GM18498 (cell line): Measurements from ENCODE around the gene BCKDHB.
A peak's percentile ranks its signal among the peaks of the same experiment; 100 is the strongest.
"Not testable (repeated sequence)": the region's sequence is repeated elsewhere in the genome, so short reads cannot be mapped to it uniquely, and the experiment has no call there.

Source experiments
- ATAC-seq: cut with Tn5 transposase; IDR thresholded peaks from one replicate; pipeline ENCODE4 v1.9.1; 2021; ENCODE audit warnings: mild to moderate bottlenecking, moderate library complexity; ENCODE audit not compliant: unreplicated experiment

The BCKDHB gene

DNA sequence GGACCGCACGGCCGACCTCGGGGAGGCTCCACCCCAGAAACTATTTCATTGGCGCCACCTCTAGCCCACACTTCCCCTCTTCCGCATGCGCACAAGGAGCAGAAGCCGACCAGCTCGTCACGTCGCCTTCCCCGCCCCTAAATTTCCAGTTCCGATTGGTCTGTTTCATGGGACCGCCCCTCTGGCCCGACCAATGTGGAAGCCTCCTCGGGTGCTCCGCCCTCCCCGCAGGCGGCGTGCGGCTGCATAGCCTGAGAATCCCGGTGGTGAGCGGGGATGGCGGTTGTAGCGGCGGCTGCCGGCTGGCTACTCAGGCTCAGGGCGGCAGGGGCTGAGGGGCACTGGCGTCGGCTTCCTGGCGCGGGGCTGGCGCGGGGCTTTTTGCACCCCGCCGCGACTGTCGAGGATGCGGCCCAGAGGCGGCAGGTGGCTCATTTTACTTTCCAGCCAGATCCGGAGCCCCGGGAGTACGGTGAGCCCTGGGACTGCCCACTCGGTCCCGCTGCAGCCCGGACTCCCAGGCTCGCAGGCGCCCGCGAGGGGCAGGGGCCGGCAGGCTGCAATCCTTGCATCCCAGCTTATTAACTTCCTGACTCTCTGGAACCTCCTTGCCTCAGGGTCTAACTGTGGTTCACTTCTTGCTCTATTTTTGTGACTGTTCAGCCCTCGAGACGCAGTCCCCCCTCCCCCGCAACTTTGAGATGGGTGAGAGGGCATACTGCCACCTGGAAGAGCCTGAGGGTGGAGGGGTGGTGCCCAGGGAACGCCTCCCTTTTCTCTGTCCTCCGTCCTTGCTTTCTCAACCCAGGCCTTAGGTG is at the start of gene BCKDHB:
Gene BCKDHB, plus strand, starts transcription at position 254 of the 818 bp plus-strand sequence. Its CDS starts 23 bp downstream, at position 277.
- peak; percentile 99 for ATAC-seq

GRCh38 chr6:80060774-80061173 is 45.7 kb upstream of the BCKDHB start:
- ATAC-seq = no peak

DNA sequence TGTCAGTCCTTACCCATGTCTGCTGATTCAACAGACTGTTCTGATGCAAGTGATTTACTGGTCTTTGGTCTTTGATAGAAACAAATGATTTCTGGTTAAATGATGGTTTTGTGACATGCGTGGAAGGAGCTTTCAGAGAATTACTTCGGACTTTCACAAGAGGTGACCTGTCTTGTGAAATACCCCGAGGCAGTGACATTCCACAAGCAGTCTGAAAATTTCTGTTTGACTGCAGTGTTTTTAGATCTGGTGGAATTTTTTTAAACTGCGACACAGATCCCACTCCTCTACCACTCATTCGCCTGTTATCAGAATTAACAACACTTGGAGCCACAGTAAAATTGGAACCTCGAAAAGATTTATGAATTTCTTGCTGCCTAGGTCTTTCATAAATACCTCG is 38.3 kb upstream of the BCKDHB start:
- not testable (repeated sequence) for ATAC-seq

DNA sequence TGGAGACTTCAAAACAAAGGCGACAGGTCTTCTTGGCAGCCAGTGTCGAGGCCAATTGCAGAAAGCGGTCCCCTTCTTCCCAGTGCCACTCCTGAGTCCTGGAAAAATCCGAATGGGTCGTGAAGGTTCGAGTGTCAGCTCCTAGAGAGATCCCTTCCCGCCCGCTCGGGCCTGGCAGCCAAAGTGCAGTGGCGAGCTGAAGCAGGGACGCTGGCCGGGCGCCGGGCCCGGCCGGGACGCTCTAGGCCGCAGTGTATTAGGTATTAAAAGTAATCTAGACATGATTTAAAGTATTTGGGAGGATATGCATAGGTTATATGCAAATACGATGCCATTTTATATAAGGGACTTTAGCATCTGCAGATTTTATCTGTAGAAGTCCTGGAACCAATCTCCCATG is 36.0 kb upstream of the BCKDHB start:
- not testable (repeated sequence) for ATAC-seq

GRCh38 chr6:80077067-80077466 is 29.4 kb upstream of the BCKDHB start:
- ATAC-seq = no peak

- ATAC-seq = no peak
These were observed 17.8 kb upstream of the BCKDHB start for GRCh38 chr6:80088637-80089036.

- no peak for ATAC-seq
These were observed 15.0 kb upstream of the BCKDHB start for GRCh38 chr6:80091506-80091905.

DNA sequence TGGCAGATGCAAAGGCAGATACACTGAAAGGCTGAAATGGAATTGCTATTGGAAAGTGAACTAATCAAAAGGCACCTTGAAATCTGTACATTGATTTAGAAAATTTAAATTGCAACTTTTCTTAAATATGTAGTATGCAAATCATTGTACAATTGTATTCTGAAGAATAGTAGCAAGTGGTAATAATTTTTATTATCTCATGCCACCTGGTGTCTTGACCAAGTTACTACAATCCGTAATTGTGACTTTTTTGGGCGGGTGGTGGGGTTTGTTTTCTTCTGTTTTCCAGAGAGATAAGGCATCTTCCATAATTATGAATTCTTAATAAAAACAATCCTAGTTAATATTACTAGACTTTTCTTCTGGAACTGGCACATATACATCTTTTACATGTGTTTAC is 12.5 kb upstream of the BCKDHB start:
- ATAC-seq = peak; percentile 49

- ATAC-seq = no peak
These were observed 10.9 kb upstream of the BCKDHB start for GRCh38 chr6:80095600-80095999.

- no peak for ATAC-seq
These were observed 8.1 kb upstream of the BCKDHB start for GRCh38 chr6:80098392-80098791.

DNA sequence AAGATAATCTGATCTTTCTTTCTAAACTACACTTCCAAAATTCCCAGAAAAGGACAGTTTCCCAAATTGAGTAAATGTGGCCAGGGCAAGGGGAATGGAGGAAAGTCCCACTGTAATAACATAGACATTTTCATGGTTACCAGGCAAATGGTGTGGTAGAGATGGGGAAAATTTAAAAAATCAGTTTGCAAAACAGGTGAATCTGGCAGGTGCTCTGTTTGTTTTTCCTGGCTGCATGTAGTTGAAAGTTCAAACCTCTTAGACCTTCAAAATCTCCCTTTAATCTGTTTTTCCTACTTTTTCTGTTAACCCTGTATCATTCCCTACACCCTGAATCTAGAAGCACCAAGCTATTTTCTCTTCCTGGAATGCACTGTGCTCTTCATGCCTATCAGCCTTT is 2.0 kb upstream of the BCKDHB start:
- ATAC-seq = no peak

DNA sequence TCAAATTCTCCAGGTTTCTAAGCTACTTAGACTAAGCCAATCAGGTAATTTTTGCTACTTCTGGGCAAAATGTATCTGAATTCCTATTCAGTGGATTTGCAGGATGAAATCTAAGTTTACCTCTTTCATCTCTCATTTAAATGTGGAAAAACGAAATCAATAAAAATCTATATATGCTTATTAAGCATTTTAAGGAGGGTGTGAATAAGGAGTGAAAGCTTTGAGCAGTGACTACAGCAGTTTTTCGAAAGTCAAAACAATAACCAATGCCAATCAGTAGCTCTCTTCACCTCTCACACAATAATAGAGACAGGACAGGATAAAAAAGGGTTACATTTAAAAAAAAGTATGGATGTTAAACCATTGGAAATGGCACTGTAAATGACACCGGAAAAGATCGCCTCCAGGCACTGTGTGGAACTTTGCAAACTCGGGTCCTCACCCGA is 476 bp upstream of the BCKDHB start:
- ATAC-seq = peak; percentile 19

DNA sequence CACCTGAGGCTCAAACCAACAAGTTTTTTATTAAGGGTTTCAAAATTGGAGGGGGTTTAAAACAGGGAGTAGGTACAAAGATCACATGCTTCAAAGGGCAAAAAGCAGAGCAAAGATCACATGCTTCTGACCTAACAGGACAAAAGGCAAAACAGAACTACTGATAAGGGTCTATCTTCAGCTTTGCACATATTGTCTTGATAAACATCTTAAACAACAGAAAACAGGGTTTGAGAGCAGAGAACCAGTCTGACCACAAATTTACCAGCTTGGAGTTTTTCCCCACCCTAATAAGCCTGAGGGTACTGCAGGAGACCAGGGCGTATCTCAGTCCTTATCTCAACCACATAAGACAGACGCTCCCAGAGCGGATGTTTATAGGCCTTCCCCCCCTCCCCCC is 16.1 kb downstream of the BCKDHB start:
- ATAC-seq = not testable (repeated sequence)

GRCh38 chr6:80126657-80127345 is 20.3 kb downstream of the BCKDHB start:
- no peak for ATAC-seq

DNA sequence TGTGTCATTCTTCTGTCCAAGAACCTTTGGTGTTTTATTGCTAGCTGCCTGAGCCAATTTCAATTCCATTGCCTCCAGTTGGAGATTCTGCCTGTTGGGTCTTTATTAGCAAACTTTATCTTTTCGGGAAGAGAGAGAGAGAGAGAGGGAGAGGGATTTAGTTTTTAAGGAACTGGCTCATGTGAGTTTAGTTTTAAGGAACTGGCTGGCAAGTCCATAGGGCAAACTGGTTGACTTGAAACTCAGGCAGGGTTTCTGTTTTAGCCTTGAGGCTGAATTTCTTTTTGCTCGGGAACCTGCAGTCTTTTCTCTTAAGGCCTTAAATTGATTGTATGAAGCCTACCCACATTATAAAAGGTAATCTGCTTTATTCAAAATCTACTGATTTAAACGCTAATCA is 23.0 kb downstream of the BCKDHB start:
- ATAC-seq = no peak

DNA sequence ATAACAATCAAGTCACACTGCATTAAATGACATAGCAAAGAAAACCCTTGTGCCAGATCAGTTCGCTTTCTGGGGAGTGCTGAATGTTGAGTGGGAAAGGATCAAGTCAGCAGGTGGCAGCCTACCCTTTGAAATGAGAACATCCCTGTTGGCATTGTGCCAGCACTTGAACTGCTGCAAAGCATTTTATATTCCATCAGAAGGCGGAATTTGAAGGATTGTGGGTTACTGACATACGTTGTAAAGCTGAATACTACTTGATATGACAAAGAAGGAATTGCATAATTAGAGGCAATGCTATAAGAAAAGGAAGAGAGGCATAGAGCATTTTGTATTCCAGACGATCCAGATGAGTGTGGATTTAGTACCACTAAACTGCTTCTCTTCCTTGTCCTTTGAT is 26.5 kb downstream of the BCKDHB start:
- ATAC-seq = no peak

GRCh38 chr6:80134065-80134464 is 27.6 kb downstream of the BCKDHB start:
- ATAC-seq = no peak

DNA sequence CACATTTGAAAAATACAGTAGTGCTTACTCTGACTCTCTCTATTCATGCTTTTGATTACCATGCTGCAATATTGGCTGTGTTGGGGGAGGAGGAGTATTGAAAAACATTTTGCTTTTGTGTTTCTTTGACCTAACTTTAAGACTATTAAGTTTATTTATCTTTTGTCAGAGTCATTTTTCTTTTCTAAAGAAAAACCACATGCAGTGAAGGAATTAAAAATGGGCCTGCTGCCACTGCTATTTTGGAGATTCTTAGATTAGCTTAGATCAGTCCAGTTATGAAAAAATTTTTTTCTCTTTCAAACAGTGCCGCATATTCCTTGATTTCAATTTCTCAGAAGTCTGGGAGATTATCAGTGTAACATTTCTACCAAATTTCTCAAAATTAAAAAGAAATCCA is 36.1 kb downstream of the BCKDHB start:
- ATAC-seq = no peak

DNA sequence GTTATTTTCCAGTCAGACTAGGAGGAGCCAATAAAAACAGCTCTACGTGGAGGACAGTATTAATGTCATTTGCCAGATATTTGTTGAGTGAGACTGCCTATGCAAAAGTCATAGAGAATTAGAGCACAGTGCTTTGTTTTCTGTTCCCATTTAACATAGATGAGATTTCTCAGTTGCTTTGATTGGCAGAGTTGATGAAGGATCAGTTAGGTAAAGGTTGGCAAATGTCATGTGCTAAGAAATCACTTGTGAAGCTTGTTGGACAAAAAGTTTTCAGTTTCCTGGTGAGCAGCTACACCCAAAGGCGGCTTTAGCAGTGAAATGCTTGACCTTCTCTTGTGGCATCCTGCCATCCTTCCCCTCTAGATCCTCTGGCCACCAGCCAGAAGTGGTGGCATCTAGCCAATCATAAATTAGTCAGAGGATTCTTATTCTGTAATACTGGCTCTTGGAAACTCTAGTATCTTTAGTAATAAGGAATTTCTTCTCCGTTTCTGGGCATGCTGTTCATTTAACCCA is 37.0 kb downstream of the BCKDHB start:
- ATAC-seq = no peak

DNA sequence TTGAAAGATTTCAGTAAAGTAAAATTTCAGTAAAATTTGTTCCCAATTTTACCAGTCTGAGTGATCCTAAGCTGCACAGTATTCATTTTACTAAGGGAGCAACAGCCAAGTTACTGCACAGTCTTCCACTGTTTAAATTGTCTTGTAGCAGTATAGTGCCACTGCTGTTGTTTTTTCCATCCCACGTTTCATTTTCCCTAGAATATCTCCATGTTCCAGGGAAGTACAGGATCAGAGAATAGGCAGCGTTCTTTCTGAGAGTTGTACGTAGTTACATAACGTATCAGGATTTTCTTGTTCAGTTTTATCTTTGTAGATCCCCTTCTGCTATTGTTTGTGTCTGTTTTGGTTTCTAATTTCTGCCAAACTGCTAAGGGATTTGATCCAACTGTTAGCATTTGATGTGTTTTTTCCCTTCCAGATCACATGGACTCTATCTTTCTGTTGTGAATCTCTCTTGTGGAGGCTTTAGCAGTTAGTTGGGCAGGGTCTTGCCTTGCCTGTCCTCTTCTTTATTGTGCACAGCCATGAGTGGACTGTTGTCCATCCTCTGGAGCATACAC is 38.4 kb downstream of the BCKDHB start:
- ATAC-seq = peak; percentile 7

DNA sequence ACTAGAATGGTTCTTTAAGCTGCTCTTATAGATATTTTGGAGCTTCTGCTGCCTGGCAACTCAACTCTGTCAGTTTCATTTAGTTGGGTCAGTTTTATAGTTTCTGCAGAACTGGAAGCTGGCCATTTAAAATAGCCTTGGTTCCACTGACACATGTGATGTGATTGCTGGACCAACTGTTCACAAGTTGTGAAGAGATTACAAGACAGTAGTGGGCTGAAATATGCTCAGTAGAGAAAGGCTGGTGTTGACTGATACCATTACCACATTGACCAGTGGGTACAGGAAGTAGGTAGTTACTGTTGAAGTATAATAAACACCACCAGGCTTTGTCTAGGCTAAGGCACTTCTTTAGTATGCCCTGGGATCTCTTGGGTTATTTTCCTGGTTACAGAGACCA is 39.0 kb downstream of the BCKDHB start:
- ATAC-seq = peak; percentile 84

DNA sequence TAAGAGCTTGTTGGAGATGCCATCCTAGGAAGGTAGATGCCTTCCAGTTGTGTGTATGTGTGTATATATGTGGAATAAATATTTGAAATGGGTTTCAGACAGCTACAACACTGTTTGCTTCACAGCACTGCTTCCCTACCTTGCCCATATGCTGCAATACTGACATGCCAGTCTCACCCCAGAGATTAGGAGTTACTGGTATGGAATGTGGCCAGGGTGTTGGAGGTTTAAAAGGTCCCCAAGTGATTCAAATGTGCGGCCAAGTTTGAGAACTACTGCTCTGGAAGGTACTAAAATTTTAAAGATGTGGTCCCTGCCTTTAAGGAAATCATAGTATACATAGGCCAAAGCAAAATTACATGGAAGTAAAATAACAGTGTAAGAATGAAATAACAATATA is 39.5 kb downstream of the BCKDHB start:
- ATAC-seq = peak; percentile 21
